MV-4-11 (cell line): ENCODE data around the gene CCDC182.
A peak's percentile ranks its signal among the peaks of the same experiment; 100 is the strongest.

ENCODE experiments used
- DNase-seq: peaks from one replicate; lab custom pipeline; 2025; lab: John Stamatoyannopoulos, UW

The CCDC182 gene

GRCh38 chr17:57726838-57727237 is 18.3 kb downstream of the CCDC182 start:
- DNase-seq: no peak

DNA sequence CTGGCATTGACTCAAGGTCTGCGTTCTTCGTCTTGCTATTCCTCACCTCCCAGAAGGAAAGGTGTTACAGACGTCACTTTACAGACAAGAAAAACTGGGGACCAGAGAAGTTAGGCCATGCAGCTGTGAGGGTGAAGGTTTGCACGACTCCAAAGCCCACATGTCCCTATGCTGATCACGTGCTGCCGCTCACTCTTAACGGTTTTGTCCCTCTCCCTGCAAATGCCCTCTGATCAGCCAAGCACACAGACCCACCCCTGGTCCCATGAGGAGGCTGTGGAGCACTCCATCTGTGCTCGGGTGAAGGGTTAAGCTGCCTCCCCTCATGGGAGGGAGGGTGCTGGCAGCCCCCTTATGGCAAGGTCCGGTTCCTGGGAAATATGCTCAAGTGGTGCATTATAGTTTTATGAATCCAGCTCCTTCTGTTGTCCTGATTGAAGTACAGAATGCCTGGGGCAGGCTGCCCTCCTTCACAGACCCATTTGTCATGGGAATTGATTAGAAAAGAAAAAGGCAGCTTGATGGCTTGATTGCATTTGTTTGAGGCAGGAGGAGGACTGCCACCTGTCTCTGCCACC is 18.8 kb downstream of the CCDC182 start:
- DNase-seq: no peak

DNA sequence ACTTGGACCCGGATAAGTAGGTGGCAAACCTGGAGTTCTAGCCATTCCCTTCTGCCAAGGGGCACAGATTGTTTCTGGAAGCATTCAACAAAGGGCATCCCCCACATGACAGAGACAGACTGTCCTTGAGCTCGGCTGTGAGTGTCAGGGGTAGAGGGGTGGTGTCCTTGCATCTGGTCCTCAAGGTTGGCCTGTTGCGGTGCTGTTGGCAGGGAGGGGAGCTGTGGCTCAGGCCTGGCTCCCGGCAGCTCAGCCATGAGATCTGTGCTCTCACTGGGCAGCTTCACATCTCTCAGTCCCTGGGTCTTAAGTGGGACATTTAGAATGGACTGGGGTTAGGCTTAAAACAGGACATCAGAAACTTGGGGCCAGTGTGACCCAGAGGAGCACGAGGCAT is 20.4 kb downstream of the CCDC182 start:
- no peak for DNase-seq

DNA sequence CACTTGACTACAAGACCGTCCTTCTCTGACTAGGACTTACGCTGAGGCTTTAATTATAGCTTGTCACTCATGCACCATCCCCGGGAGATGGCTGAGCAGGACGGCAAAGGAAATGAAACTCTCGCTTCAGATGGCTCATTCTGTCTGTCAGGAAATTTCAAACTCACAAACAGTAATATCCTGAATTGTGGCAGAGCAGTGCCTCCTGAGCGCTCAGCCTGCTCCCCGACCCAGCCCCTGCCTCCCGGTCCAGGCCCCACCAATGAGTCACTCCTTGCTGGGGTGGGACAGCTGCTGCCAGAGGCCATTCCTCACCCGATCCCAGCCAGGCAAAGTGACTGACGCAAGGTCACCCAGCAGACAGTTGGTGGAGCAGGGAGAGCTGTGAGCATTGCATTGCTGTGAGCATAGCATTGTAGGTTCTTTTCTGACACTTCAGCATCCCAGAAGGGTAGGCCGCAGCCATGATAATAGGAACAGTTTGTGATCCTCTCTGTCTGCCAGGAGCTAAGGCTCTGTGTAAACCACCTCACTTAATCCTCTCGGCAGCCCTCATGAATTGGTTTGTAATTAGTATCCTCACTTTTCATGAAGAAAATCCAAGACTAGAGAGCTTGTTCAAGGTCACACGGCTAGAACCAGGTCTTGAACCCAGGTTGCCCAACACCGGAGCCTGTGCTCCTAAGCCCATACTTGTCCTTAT is 20.9 kb downstream of the CCDC182 start:
- DNase-seq: peak; percentile 86

DNA sequence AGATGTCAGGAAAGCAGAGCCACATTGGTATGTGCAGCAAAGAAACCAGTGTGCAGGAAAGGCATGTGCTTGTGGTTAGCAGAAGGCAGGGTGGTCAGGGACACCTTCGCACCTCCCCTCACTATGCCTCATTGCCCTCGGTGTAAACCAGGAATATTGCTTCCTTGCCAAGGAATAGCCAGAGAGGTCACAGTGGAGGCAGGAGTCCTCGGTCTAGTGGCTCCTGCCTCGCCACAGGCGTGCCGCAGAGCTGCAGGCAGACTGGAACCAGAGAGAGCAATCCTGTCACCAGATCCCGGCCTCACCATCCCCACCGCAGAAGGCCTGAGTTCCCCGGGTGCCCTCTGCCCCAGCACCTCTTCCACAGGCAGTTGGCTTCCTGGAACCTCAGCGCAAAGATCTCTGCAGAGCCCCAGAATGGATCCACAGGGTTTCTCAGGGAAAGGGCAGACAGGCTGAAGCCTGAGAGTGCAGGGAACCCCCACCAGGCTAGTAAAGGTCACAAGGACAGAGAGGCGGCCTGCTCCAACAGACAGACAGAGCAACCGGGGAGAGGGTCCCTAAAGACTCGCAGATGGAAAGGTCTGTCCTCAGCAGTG is 21.6 kb downstream of the CCDC182 start:
- no peak for DNase-seq

- DNase-seq: no peak
Measured at GRCh38 chr17:57722704-57723043, 22.4 kb downstream of the CCDC182 start.

GRCh38 chr17:57721967-57722703 is 23.0 kb downstream of the CCDC182 start:
- DNase-seq: no peak

DNA sequence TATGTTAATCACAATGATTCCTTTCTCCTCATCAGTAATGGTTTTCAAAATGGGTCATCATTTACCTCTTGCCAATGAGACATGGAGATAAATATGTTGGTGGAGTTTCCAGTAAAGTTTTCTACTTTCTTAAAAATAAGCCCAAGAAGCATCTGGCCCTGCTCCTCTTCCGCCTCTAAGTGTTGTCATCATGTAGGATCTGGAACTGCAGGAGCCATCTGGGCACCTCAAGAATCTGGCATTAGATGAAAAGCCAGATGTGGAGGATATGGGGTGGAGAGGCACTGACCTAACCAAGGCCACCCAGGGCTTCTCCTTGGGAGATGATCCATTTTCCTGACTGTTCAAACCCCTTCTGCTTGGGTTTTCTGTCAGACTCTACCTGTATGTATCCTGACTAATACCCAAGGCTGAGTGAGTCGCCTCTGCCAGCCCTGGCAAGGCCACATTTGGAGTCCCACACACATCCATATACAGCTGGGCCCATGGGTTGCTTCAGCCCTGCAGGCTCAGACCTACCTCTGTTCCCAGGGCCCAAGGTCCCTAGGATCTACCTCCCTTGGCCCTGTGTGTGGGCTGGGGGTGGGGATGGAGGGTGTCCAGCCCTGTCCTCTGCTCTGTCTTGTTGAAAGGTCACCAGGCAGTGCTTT is 24.6 kb downstream of the CCDC182 start:
- no peak for DNase-seq

GRCh38 chr17:57718878-57719277 is 26.2 kb downstream of the CCDC182 start:
- no peak for DNase-seq

GRCh38 chr17:57715981-57716380 is 29.1 kb downstream of the CCDC182 start:
- DNase-seq: no peak

- no peak for DNase-seq
Measured at GRCh38 chr17:57714665-57715180, 30.4 kb downstream of the CCDC182 start.

- DNase-seq: no peak
Measured at GRCh38 chr17:57713140-57713539, 32.0 kb downstream of the CCDC182 start.

GRCh38 chr17:57708410-57708809 is 36.7 kb downstream of the CCDC182 start:
- no peak for DNase-seq

GRCh38 chr17:57707892-57708291 is 37.2 kb downstream of the CCDC182 start:
- DNase-seq: no peak

- DNase-seq: no peak
Measured at GRCh38 chr17:57706761-57707160, 38.3 kb downstream of the CCDC182 start.

- DNase-seq: no peak
Measured at GRCh38 chr17:57705921-57706695, 39.0 kb downstream of the CCDC182 start.

GRCh38 chr17:57704448-57704847 is 40.7 kb downstream of the CCDC182 start:
- DNase-seq: no peak

- no peak for DNase-seq
Measured at GRCh38 chr17:57703273-57703672, 41.8 kb downstream of the CCDC182 start.

- DNase-seq: no peak
Measured at GRCh38 chr17:57701124-57701523, 44.0 kb downstream of the CCDC182 start.

DNA sequence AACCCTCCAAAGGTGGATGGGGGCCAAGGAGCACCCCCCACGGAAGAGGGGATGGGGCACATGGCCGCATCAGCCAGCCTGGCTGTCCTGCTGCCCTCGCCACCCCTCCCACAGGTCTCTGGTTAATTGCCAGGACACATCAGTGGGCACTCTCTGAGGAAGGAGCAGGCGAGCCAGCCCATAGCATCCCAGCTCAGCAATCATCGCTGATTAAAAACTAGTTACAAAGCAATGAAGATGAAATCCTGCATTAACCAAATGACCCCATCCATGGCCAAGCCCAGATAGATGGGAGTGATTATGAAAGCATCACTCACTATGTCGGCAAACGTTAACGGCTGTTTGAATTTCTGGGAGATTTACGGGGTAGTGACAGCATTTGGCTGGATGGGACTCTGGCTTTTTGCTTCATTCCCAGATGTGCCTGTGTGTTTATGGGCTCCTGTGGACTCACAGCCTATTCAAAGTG is 45.3 kb downstream of the CCDC182 start:
- DNase-seq: no peak
